Stimulated activated CD8-positive, alpha-beta memory T cell treated with anti-CD3 and anti-CD28 coated beads, Interleukin-7, amount 100 ng/mL, for 24 hours (primary cell): Measurements from ENCODE around the gene AGAP1.

ENCODE experiments used
- DNase-seq: peaks from one replicate; pipeline ENCODE4 v3.0.0-alpha.2; 2020; ENCODE audit warnings: low read depth

AGAP1 gene

GRCh38 chr2:235811446-235812184, 317.8 kb downstream of the AGAP1 start:
- DNase-seq = no peak

- DNase-seq = no peak
Observed at GRCh38 chr2:235812185-235812665, 318.4 kb downstream of the AGAP1 start.

- no peak for DNase-seq
Observed at GRCh38 chr2:235813398-235813797, 319.6 kb downstream of the AGAP1 start.

- no peak for DNase-seq
Observed at GRCh38 chr2:235820571-235820970, 326.7 kb downstream of the AGAP1 start.

DNA sequence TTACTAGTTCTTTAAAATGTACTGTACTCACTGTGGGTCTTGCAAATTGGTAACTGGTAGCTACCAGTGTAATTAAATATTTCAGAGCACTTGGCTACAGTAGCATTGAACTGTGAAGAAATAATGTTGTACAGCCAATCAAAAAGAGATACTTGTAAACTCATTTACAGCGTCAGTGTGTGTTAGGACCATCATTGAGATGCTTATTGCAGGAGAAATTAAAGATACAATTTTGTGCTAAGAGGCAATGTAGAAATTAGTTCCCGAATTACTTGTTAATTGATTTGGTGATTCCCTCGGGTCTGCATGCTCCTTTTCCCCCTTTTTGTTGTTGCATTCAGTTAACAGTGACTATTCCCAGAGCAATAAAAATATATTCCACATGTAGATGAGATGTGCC, 330.5 kb downstream of the AGAP1 start:
- no peak for DNase-seq

GRCh38 chr2:235825946-235826345, 332.1 kb downstream of the AGAP1 start:
- DNase-seq = no peak

- no peak for DNase-seq
Observed at GRCh38 chr2:235826826-235827225, 333.0 kb downstream of the AGAP1 start.

- DNase-seq = no peak
Observed at GRCh38 chr2:235827585-235827992, 333.7 kb downstream of the AGAP1 start.

- DNase-seq = no peak
Observed at GRCh38 chr2:235829726-235830125, 335.9 kb downstream of the AGAP1 start.

GRCh38 chr2:235831755-235832154, 337.9 kb downstream of the AGAP1 start:
- DNase-seq = no peak

- DNase-seq = no peak
Observed at GRCh38 chr2:235832941-235833340, 339.1 kb downstream of the AGAP1 start.

GRCh38 chr2:235833971-235834620, 340.3 kb downstream of the AGAP1 start:
- DNase-seq = no peak

DNA sequence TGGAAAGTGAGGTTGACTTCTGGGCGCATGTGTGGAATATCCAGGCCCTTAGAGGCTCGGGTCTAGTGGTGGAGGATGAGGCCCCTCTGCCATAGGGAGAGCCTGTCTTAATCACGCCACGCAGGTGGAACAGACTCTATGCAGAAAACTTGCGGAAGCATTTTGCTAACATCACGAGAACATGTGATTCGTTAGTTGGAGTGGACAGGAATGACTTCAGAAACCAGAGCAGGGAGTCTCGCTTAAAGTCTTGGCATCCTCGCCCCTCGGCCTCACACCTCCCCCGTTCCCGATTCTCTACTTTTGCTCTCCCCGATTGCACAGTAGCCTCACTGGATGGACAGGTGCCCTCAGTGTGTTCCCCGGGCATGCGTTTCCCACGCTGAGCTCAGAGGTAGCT, 340.9 kb downstream of the AGAP1 start:
- no peak for DNase-seq

DNA sequence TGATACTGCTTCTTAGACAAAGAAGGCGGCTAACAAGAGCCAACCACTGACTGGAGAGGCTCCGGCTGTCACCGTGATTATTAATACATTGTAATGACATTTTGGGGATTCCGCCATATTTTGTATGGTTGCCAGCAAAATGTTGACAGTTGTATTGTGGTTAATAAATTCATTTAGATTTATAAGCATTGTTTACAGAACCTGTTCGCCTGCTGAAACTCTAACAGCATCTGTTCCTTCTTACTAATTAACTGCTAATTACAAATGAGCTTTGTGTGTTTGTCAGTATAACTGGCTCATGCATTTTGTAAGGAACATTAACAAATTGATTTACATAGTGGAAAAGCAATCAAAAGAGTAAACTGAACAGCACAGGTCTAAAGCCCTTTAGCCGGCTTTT, 342.0 kb downstream of the AGAP1 start:
- no peak for DNase-seq

DNA sequence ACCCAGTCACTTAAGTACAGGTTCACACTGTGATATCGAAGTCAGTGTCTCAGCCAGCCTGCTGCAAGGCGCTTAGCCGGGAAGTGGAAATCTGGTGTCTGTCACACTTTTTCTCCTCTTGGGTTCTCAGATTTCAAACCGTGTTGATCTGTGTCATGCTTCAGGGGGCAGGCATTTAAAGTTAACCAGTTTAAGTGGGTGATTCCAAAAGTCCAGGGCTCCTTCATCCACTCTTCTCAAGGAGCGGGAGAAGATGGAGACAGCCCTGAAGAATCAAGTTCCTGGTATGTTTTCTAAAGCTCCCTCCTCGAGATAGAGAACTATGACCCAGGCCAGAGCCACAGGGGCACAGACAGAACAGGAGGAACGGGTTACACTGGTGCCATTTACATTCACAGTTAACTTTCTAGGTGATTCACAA, 342.7 kb downstream of the AGAP1 start:
- no peak for DNase-seq

GRCh38 chr2:235839226-235839625, 345.4 kb downstream of the AGAP1 start:
- no peak for DNase-seq

GRCh38 chr2:235839974-235840373, 346.1 kb downstream of the AGAP1 start:
- no peak for DNase-seq

DNA sequence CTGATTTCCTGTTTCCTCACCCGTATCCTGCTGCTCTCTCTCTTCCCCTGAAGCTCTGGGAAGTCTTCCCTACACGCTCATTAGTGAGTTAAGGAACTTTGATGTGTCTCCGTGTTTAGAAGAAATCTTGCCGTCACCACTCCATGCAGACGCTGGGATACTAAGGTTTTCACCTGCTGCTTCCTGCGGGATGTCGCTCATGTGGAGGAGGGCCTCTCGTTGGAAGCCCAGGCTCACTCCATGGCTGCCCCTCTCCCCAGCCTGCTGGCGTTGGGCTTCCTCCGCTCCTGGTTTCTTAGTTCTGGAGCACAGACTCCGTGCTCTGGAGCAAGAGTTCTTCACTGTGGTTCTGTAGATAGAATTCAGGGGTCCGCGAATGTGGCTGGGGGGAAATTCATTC, 348.0 kb downstream of the AGAP1 start:
- no peak for DNase-seq

DNA sequence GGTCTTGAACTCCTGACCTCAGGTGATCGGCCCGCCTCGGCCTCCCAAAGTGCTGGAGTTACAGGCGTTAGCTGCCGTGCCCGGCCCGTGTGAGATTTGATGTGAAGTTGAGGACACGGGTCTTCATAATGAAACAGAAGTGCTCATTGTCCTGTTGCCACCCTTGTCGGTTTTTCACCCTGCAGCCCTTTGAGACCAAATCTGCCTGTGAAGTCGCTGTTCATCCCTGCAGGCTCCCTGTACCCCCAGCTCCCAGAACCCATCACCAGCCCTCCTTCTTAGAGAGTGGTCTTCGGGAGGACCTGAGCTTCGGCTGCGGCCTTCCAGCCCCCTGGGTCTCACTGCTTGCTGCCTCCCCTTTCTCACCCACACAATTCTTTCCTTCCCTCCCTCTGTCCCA, 349.1 kb downstream of the AGAP1 start:
- DNase-seq = no peak

- no peak for DNase-seq
Observed at GRCh38 chr2:235843591-235844395, 349.9 kb downstream of the AGAP1 start.

DNA sequence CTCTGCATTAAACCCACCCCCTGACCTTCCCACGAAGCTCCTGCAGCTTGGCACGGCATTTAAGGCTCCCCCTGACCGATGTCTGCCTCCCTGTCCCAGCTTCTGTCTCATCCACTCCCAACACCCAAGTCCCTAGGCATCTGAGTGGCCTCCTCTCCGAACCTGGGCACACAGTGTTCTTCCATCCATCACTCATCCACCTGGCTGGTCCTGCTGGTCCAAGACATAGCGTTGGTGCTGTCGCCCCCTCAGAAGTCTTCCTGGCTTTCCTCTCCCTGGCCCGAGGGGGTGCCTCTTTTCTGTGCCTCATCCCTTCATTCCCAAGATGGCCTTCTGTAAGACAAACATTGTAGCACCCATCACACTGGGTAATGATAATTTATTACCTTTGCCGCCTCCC, 350.7 kb downstream of the AGAP1 start:
- DNase-seq = no peak

- DNase-seq = no peak
Observed at GRCh38 chr2:235845245-235845644, 351.4 kb downstream of the AGAP1 start.

DNA sequence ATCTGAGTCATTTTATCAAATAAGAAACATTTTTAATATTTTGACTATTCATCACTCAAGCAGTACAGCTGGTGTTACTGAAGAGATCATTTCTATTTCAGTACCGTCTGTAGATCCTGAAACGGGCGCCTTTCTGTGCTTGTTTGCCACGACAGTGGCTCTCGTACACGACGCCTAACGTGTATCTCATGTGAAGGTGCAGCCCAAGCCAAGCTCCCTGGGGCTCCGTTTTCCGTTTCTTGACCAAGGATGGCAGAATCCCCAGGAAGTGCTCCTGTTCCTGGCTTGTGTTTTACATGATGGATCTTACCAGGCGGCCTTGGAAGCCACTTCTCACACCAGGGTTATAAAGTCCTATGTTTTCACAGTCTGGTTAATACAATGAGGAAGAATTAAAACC, 353.7 kb downstream of the AGAP1 start:
- DNase-seq = no peak
